MV-4-11 (cell line): Measurements from ENCODE around the gene NIPAL4.
"Not testable (repeated sequence)": the region's sequence is repeated elsewhere in the genome, so short reads cannot be mapped to it uniquely, and the experiment has no call there.

ENCODE experiments used
- DNase-seq: peaks from one replicate; lab custom pipeline; 2025; lab: John Stamatoyannopoulos, UW

Gene NIPAL4

DNA sequence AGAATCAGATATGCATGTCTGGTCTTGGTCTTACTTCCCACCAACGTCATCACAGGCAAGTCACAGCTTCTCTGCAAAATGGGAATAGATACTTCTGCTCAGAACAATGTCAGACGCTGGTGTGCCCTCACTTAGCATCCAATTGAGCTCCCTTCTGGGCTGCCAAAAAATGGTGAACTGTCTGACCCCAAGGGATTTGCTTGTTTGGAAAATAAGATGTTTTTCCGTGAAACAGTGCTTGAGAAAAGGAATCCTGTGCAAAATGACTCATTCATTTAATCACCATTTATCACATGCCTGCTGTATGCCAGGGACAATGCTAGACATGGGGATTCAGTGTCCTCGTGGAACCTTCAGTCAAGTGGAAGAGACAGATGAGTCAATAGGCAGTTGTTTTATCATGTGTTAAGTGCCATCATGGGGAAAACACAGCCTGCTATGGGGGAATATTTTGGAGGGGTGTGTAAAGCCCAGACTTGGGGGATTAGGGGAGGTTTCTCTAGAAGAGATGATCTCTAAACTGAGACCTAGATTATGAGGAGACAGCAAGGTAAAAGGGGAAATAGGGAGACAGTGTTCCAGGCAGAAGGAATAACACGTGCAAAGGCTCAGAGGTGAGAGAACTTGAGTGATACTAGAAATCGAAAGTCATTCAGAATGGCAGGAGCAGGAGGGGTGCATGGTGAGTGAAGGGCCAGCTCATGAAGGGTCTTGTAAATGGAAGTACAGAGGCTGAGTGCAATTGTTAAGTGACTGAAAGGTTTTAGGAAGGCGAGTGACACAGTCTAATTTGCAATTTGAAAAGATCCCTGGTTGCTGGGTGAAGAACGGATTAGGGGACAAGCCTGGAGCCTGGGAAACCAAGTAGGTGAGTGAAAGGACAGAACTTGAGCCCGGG lies 3.9 kb downstream of the NIPAL4 start:
- DNase-seq: no peak

DNA sequence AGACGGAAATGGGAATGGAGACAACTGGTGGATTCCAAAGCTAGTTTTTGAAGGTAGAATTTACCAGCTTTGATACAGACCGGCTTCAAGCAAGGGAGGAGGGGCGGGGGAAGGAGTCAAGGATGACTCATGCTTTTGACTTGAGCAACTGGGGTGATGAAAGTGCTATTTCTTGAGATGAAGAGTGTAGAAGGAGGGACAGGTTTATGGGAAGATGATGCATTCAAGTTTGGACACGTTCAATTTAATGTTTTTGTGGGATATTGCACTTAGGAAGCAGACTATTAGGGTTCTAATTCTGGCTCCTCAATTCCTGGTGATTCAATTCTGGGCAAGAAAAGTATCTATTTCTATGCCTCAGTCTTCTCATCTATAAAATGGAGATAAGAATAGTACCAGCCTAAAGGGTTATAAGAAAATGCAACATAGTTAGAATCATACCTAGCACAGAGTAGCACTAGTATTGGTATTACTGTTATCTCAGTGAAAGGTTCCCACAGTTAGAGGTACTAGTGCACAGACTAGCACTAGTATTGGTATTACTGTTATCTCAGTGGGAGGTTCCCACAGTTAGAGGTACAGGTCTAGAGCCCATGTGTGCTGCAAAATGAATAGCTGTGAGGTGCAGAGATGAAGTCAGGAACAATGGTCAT lies 4.6 kb downstream of the NIPAL4 start:
- peak; percentile 81 for DNase-seq

GRCh38 chr5:157468293-157468965 lies 8.4 kb downstream of the NIPAL4 start:
- no peak for DNase-seq

- no peak for DNase-seq
These were observed 9.1 kb downstream of the NIPAL4 start for GRCh38 chr5:157469073-157469472.

DNA sequence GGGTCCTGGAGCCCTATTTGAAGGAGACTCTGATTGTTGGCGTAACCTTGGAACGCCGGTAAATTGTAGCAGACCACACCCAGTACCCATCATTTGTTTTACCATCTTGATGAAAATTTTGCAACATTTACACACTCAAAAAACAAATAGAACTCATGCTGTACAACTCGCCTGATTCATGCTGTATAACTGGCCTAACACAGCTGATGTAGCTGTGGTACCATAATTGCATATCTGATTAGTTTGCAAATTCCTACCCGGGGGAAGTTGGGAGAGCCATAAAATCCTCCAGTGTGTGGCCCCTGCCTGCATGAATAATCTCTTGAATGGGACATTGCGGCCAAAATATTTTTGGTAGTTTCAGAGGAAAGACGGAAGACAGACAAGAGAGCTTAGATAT lies 9.7 kb downstream of the NIPAL4 start:
- no peak for DNase-seq

DNA sequence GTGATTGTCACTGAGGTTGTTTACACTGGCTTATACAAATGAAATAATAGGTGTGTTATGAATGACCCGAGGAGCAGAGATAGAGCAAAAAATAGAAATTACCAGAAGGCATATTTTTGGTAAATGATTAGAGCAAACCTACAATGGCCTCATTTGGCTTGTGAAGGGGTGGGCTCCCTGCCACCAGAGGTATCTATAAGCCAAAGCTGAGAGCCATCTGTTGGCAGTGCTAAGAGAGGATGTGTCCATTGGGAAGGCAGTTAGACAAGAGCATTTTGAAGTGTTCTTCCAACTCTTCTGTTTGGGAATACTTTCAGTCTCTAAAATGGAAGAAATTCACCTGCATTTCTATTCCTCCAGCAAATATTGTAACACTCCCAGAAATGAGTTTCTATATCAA lies 10.6 kb downstream of the NIPAL4 start:
- no peak for DNase-seq

GRCh38 chr5:157471709-157472108 lies 11.7 kb downstream of the NIPAL4 start:
- DNase-seq: no peak

GRCh38 chr5:157473383-157474320 lies 13.6 kb downstream of the NIPAL4 start:
- DNase-seq: peak; percentile 46

DNA sequence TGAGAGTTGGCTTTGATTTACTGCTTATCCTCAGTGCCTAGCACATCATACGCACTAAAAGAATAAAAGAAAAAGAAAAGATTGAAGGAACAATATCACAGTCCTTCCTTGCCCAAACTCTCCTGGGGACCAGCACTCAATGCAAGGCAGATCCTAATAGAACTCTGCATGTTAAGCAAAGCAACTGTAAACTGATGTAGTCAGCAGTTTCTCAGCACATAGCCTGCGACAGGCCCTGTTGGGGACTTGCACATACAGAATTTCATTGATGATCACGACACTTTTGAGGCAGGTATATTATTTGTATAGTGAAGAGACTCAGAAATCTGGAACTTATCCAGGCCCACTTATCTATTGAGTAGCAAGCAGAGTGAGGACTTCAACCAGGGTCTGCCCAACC lies 15.4 kb downstream of the NIPAL4 start:
- DNase-seq: no peak

GRCh38 chr5:157476702-157477408 lies 16.8 kb downstream of the NIPAL4 start:
- DNase-seq: peak; percentile 43

DNA sequence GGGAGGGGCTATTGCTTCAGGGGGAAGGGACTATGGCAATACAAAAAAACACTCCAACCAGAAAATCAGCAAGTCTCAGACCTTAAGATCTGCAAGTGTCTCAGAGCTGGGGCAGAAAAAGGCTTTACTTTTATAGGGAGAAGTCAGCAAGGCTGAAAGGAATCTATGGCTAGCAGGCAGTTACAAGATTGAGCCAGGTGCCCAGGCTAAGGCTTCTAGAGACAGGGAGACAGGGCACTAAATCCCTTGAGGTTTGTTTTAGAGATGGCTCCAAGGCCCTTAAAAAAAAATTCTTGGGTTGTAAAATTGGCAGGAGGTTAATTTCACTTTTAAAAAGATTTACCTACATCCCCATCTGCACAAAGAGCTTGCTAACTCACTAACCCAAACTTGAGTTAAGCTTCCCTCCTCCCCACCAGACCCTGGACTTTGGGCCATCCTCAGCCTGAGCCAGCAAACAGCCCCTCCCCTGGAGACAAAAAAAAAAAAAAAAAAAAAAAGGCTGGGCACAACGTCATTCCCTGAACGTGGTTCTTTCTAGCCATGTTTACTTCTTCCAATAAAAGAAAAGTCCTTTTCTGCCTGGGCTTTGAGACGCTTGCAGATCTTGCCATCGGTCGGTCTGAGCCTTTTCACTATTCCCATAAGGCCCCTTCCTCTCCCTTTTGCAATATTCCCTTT lies 17.9 kb downstream of the NIPAL4 start:
- no peak for DNase-seq

GRCh38 chr5:157478726-157479125 lies 18.7 kb downstream of the NIPAL4 start:
- no peak for DNase-seq

- no peak for DNase-seq
These were observed 19.2 kb downstream of the NIPAL4 start for GRCh38 chr5:157479166-157479565.

DNA sequence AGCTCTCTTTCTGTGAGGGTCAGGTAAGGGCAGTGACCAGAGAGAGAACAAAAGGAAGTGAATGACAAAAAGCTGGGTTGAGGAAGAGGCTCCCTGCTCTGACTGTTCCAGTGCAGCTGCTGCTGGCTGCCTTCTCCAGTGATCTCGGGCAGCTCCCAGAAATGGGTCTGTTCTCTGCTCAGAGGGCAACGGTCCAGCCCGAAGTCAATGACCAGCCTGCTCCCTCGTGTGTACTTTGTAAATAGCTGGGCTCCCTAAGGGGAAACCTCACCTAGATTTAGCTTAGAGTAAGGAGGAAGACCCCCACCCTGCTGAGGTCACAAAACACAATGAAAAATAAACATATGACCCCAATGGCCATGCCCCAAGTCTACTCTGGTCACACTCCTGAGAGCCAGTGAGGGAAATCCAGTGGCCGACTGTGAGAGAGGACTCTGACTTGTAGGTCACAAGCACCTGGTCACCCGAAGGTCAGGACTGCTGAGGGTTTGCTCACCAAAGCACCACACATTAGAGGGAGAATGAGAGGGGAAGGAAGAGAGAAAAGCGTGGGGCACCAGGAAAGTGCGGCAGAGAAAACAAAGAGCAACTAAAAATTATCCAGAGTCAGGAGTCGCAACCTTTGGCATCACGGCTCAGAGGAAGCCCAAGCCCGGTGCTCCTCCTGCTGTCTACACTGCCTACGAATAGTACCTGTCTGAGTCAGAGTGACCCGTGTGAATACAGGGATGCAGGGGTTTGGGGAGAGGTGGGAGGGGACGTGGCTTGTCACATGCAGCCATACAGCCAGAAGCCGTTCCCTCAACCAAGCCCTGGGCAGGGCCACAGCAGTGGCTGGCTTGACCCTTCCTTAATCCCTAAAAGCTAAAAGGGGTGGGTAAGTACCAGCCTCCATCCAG lies 19.8 kb downstream of the NIPAL4 start:
- DNase-seq: no peak

DNA sequence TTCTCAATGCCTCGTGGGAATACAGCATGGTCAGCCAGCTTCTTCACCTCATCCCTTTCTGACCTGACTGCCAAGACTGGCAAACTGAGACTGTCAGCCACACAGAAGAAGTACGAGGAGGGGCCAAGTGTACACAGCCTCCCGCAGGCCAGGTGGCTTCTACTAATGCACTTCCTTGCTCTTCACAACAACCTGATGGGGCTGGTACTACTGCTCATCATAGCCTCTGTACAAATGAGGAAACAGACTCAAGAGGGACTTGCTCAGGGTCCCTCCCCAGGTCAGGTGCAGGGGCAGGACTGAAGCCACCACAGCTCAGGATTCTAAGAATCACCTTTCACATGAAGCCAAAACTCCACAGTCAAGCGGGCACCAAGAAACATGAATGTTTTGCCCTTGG lies 21.3 kb downstream of the NIPAL4 start:
- DNase-seq: no peak

DNA sequence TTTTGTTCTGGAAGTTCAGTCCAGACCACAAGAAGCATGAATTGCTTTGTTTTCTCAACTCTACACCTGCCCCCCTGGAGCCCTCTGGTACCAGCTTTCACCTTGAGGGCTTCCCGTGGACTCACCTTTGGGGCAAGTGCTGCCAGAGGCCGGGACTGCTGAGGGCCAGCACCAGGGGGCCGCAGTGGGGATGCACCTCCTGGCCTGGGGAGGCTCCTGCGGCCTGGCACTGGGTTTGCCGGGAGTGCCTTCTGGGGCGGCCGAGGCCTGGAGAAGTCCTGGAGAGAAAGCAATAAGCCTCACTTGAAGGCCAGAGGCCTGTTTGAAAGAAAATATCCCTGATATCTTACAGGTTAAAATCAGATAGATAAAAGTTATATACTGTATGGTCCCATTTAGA lies 21.7 kb downstream of the NIPAL4 start:
- DNase-seq: no peak

DNA sequence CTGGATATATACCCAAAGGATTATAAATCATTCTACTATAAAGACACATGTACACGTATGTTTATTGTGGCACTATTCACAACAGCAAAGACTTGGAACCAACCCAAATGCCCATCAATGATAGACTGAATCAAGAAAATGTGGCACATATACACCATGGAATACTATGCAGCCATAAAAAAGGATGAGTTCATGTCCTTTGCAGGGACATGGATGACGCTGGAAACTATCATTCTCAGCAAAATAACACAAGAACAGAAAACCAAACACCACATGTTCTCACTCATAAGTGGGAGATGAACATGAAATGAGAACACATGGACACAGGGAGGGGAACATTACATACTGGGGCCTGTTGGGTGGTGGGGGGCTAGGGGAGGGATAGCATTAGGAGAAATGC lies 22.7 kb downstream of the NIPAL4 start:
- DNase-seq: not testable (repeated sequence)

DNA sequence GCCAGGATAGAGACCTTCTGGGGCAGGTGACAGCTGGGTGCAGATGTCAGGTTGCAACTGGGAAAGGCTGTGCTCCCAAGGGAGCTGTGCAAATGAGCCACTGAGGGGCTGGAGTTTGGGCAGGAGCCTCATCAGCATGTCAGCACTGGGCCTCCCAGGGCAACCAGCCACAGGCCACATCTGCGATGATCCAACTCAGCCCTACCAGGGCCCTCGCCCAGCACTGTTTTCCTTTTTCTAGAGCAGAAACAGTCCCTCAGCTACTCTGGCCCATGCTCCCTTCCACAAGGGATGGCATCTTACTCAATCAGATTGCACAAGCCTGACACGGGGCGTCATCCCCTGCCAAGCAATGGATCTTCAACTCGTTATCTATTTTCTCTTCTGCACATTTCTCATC lies 24.8 kb downstream of the NIPAL4 start:
- DNase-seq: peak; percentile 81

DNA sequence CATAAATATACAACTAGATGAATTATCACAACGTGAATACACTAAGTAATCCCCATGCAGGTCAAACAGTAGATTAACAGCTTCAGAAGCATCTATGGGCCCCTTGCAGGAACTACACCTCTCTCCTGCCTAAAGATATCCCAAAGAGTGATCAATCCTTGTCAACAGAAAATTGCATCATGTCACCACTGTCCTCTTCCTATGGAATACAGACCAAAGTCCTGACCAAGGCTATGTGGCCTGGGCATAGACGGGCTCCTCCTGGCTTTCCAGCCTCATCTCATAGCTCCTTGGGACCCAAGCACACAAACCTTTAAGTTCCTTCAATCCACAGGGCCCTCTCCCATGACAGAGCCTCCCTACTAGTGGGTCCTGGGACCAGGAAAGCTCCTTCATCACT lies 25.3 kb downstream of the NIPAL4 start:
- DNase-seq: no peak

DNA sequence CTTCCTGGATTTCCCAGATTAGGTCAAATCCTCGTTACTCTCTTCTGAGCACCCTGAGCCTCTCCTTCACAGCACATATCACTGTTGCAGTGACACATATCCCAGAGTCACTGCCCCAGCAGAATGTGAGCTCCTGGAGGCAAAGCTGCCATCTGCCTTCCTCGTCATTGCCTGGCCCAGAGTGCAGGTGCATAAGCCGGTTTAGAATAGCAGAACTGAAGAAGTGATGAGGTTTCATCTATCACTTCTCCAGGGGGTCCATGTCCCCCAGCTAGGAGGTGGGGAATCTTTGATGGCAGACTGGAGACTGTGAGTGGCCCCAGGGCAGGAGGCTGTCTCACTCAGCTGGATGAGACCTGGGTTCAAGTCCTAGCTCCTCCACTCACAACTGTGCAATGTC lies 25.8 kb downstream of the NIPAL4 start:
- DNase-seq: no peak
